Measurements from ENCODE around the gene POTEB3.
"Not testable (repeated sequence)": the region's sequence is repeated elsewhere in the genome, so short reads cannot be mapped to it uniquely, and the experiment has no call there.

DNA sequence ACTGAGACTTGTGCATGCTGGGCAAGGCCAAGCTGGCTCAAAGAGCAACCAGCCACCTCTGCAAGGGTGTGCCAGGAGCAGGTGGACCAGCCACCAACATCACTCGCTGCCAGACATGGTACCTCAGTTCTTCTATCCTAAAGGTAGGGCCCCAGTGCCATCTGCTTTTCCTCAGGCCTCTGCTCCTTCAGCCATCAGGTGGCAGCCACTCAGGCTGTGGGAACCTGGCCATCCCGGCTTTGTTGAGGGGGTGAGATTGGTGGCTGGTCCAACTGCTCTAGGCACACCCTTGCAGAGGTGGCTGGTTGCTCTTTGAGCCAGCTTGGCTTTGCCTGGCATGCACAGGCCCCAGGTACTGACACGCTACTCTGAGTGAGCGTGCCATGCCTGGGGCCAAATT is 38.8 kb downstream of the POTEB3 start:
- not testable (repeated sequence) for TF ChIP-seq POLR2AphosphoS5 (IDR thresholded peaks at IDR 0.05)
- TF ChIP-seq, protein P1, sequence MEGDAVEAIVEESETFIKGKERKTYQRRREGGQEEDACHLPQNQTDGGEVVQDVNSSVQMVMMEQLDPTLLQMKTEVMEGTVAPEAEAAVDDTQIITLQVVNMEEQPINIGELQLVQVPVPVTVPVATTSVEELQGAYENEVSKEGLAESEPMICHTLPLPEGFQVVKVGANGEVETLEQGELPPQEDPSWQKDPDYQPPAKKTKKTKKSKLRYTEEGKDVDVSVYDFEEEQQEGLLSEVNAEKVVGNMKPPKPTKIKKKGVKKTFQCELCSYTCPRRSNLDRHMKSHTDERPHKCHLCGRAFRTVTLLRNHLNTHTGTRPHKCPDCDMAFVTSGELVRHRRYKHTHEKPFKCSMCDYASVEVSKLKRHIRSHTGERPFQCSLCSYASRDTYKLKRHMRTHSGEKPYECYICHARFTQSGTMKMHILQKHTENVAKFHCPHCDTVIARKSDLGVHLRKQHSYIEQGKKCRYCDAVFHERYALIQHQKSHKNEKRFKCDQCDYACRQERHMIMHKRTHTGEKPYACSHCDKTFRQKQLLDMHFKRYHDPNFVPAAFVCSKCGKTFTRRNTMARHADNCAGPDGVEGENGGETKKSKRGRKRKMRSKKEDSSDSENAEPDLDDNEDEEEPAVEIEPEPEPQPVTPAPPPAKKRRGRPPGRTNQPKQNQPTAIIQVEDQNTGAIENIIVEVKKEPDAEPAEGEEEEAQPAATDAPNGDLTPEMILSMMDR (IDR thresholded peaks at IDR 0.05): not testable (repeated sequence)

Measured in breast epithelium (tissue), 3 donors.